HepG2 (cell line): ENCODE data around the gene FSCN2. TPM values are rescaled to one million over a fixed set of nuclear protein-coding genes. Genes with fewer than 3 reads are reported as not detected.

Source experiments
- ATF5 ChIP-seq: sonication (generic); formaldehyde crosslinking; IDR thresholded peaks from 2 replicates; pipeline ENCODE4 v1.4.0; 2020; ENCODE audit warnings: mild to moderate bottlenecking, low read depth, missing genetic modification reagents
- CHCHD3 ChIP-seq: sonication (generic); formaldehyde crosslinking; IDR thresholded peaks from 2 replicates; pipeline ENCODE4 v1.8.0; 2022; ENCODE audit warnings: mild to moderate bottlenecking, missing genetic modification reagents, moderate library complexity
- FOSL1 ChIP-seq: sonication (generic); formaldehyde crosslinking; IDR thresholded peaks from 2 replicates; pipeline ENCODE4 v1.9.0; 2021; ENCODE audit warnings: missing genetic modification reagents, borderline replicate concordance
- MTERF4 ChIP-seq: sonication (generic); formaldehyde crosslinking; IDR thresholded peaks from 2 replicates; pipeline ENCODE4 v1.8.0; 2023; ENCODE audit warnings: mild to moderate bottlenecking, missing genetic modification reagents
- NFYC ChIP-seq: IDR thresholded peaks from 2 replicates; pipeline ENCODE4 v1.6.1; 2016; ENCODE audit warnings: missing genetic modification reagents, missing compliant biosample characterization
- NKX3-1 ChIP-seq: sonication (generic); formaldehyde crosslinking; IDR thresholded peaks from 2 replicates; pipeline ENCODE4 v1.5.0; 2020; ENCODE audit warnings: missing genetic modification reagents
- SOX6 ChIP-seq, 2 experiments: fragments of 450-650 bp in 1 of 2; sonication (generic) in 1 of 2; formaldehyde crosslinking in 1 of 2; IDR thresholded peaks; 2 replicates each; pipeline versions ENCODE4 v1.4.0 to v1.6.1; 2017 to 2020; ENCODE audit warnings: antibody characterized with exemption in 1 of 2, mild to moderate bottlenecking in 1 of 2, missing genetic modification reagents in 1 of 2
- TFDP2 ChIP-seq: sonication (generic); formaldehyde crosslinking; IDR thresholded peaks from 2 replicates; pipeline ENCODE4 v1.4.0; 2020; ENCODE audit warnings: missing genetic modification reagents
- ZBTB40 ChIP-seq, 2 experiments: fragments of 450-650 bp in 1 of 2; sonication (generic) in 1 of 2; formaldehyde crosslinking in 1 of 2; IDR thresholded peaks; 2 replicates each; pipeline versions ENCODE4 v1.6.1 to v1.8.0; 2016 to 2022; ENCODE audit warnings: antibody characterized with exemption in 1 of 2, mild to moderate bottlenecking in 1 of 2, missing genetic modification reagents in 1 of 2
- ZFY ChIP-seq: sonication (generic); formaldehyde crosslinking; IDR thresholded peaks from 2 replicates; pipeline ENCODE4 v1.4.0; 2020; ENCODE audit warnings: missing genetic modification reagents
- ZNF367 ChIP-seq: sonication (generic); formaldehyde crosslinking; IDR thresholded peaks from 2 replicates; pipeline ENCODE4 v1.4.0; 2020; ENCODE audit warnings: missing genetic modification reagents, borderline replicate concordance
- ZNF496 ChIP-seq: sonication (generic); formaldehyde crosslinking; IDR thresholded peaks from 2 replicates; pipeline ENCODE4 v1.8.1; 2023; ENCODE audit warnings: mild to moderate bottlenecking, moderate library complexity, missing genetic modification reagents; ENCODE audit not compliant: insufficient replicate concordance
- ZNF605 ChIP-seq: sonication (generic); formaldehyde crosslinking; IDR thresholded peaks from 2 replicates; pipeline ENCODE4 v1.8.0; 2022; ENCODE audit warnings: mild to moderate bottlenecking, missing genetic modification reagents
- ZNF773 ChIP-seq: sonication (generic); formaldehyde crosslinking; IDR thresholded peaks from 2 replicates; pipeline ENCODE4 v1.4.0; 2020; ENCODE audit warnings: missing genetic modification reagents, borderline replicate concordance
- ZSCAN29 ChIP-seq: sonication (generic); formaldehyde crosslinking; conservative IDR thresholded peaks from 2 replicates; pipeline ENCODE4 v1.4.0; 2020; ENCODE audit warnings: mild to moderate bottlenecking, missing genetic modification reagents
- polyA plus RNA-seq, 8 experiments: library from polyadenylated mRNA; depleted of rRNA in 3 of 8; stranded (reverse) in 7 of 8; unstranded in 1 of 8; fragments of >200 nt; fragmentation: Illumina TruSeq in 4 of 8; extraction: Trizol in 4 of 8; gene quantifications; 2 replicates each; pipeline versions ENCODE4 v1.2.1 to v1.2.3, GENCODE V29; 2011 to 2016; ENCODE audit warnings: low read depth in 4 of 8, missing spikeins in 1 of 8, mixed read lengths in 1 of 8; ENCODE audit not compliant: insufficient read depth in 1 of 8
- total RNA-seq, 5 experiments: library from RNA; depleted of rRNA; stranded (reverse); fragments of >200 nt; fragmentation: Illumina TruSeq; extraction: Trizol; gene quantifications; 2 replicates each; pipeline ENCODE4 v1.2.3, GENCODE V29; 2016; ENCODE audit warnings: low read depth in 1 of 5

The FSCN2 gene
- total and polyA plus RNA-seq, 2 of the 13 experiments (the other 11 are each of a cell fraction or from before 2014, with no cell fraction given): 0.09 TPM; not detected in 1

- TF ChIP-seq NFYC (CRISPR knock-in tag): peak; percentile 73
- TF ChIP-seq ZNF496 (CRISPR knock-in tag): no peak
- TF ChIP-seq ZNF367 (CRISPR knock-in tag): no peak
- peak; percentile 85; the same call in 1 of the 2 replicates for TF ChIP-seq ZNF773 (CRISPR knock-in tag)
- TF ChIP-seq FOSL1 (CRISPR knock-in tag): no peak
- peak; percentile 83 for TF ChIP-seq TFDP2
- no peak for TF ChIP-seq ZSCAN29 (CRISPR knock-in tag)
- TF ChIP-seq ATF5 (CRISPR knock-in tag): no peak
- TF ChIP-seq MTERF4 (CRISPR knock-in tag): peak; percentile 81
- no peak for TF ChIP-seq SOX6 (IDR thresholded peaks at IDR 0.05)
- TF ChIP-seq SOX6 (CRISPR knock-in tag; IDR thresholded peaks at IDR 0.05): no peak
- TF ChIP-seq ZBTB40 (IDR thresholded peaks at IDR 0.05): no peak
- TF ChIP-seq ZBTB40 (CRISPR knock-in tag; IDR thresholded peaks at IDR 0.05): peak; percentile 54; the same call in 1 of the 2 replicates
- peak; percentile 84 for TF ChIP-seq ZFY (CRISPR knock-in tag)
- TF ChIP-seq NKX3-1 (CRISPR knock-in tag): peak; percentile 76; the same call in 1 of the 2 replicates
- no peak for TF ChIP-seq ZNF605 (CRISPR knock-in tag)
- peak; percentile 61; the same call in 1 of the 2 replicates for TF ChIP-seq CHCHD3
Measured at GRCh38 chr17:81487487-81488275, 40.5 kb upstream of the FSCN2 start (continued).
